ENCODE results near the gene RAB32.

The RAB32 gene

GRCh38 chr6:146582857-146583256 is 39.2 kb downstream of the RAB32 start:
- DNase-seq (ENCODE audit: low spot score): no peak

DNA sequence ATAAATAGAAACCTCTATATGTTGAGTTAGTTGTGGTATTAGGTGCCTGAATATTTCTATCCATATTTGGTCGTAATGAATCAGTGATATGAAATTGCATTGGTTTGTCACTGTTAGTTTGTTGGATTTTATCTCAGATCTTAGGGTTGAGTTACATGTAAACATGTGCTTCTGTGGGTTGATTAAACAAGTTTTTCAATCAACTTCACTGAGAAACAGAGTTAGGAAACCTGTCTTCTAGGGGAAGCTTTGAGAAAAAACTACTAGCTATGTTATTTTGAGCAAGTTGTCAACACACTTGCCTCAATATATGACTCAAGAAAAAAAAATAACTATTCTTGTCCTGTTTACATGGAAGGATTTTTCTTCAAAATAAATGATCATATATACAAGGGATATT is 40.3 kb downstream of the RAB32 start:
- no peak for DNase-seq (ENCODE audit: low spot score)

GRCh38 chr6:146587459-146587858 is 43.8 kb downstream of the RAB32 start:
- DNase-seq (ENCODE audit: low spot score): no peak

GRCh38 chr6:146590492-146590891 is 46.9 kb downstream of the RAB32 start:
- no peak for DNase-seq (ENCODE audit: low spot score)

DNA sequence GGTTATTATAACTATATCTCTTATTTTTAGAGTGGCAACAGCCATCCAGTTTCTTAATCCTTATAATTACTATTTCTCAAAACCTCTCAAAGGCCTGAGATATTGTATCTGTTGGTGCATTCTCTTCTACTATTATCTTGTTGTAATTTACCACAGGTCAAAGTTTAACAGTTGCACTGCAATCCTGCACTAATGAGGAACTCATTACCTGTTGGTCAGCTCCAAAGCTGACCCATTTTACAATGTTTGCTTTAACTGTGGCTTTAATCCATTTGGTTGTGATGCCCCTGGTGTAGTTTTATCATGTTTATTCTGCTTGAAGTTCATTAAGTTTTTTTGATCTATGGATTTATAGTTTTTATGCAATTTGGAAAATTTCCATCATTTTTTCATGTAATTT is 48.8 kb downstream of the RAB32 start:
- DNase-seq (ENCODE audit: low spot score): no peak

DNA sequence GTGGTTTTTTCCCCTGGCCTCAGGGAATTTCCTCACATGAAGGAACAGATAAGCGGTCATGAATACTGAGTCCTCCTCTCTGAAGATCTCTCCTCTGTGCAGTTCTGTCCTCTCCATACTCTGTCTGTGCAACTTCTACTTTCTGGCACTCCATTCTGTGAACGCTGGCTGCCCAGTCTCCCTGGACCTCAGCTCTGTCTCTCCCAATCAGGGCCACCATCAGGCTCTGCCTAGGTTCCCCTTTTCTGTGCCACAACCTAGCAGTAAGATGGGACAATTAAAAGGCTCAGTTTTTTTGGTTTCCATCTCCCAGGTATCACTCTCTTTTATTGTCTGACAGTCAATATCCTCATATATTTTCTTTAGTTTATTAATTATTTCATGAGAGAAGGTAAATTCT is 50.4 kb downstream of the RAB32 start:
- DNase-seq (ENCODE audit: low spot score): no peak

DNA sequence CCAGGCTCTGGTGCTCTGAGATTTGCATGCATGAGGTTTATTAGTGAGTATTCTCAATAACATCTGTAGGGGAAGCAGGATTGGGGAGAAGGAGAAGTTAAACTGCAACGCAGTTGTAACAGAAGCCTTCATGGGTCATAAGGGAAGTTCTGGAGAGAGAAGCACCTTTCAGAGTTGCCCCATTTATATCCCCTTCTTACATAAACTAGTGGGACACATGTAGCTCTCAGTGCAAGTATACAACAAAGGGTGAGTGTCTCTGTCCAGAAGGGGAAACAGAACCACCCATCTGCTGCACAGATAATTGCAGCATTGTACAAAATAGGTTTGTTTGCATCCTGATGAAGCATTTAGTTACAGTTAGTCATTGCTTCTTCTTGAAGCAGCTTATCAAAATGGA is 50.9 kb downstream of the RAB32 start:
- DNase-seq (ENCODE audit: low spot score): no peak

DNA sequence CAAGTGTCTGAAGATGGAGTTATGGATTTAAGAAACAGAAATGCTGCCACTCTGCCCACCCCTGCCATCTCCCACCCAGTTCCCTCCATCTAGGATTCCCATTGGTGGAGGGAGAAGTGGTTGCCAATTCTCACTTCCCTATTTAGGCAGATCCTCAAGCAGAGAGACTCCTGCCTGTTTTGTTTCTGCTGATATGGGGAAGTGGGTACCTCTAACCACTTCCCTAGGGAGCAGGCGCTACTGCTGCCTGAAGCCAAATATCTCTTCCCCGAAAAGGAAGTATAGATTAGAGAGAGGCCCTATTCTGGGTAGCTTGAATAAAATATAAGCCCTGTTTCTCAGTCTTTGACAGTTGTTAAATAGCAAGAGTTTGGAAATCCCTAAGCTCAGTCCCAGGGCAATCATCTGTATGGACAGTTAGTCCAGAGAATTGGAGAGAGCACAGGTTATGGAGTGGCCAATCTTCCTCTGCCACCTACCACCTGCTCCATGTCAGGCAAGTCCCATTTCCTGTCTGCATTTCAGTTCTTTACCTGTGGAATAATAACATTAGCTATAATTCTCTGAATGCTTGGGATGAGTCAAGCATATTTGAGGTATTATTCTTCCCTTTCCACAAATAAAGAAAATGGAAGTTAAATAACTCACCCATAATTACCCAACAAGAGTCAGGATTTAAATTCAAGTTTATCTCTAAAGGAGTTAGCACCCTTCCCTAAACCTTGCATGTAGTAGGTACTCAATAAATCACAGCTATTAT is 52.5 kb downstream of the RAB32 start:
- no peak for DNase-seq (ENCODE audit: low spot score)

GRCh38 chr6:146598772-146599405 is 55.3 kb downstream of the RAB32 start, which contains the start of gene ADGB:
TSS of gene ADGB (plus strand) at chr6:146598972. CDS start at chr6:146599041, 69 bp downstream.
- peak; percentile 72 for DNase-seq (ENCODE audit: low spot score)

GRCh38 chr6:146601352-146601751 is 57.7 kb downstream of the RAB32 start:
- DNase-seq (ENCODE audit: low spot score): no peak

DNA sequence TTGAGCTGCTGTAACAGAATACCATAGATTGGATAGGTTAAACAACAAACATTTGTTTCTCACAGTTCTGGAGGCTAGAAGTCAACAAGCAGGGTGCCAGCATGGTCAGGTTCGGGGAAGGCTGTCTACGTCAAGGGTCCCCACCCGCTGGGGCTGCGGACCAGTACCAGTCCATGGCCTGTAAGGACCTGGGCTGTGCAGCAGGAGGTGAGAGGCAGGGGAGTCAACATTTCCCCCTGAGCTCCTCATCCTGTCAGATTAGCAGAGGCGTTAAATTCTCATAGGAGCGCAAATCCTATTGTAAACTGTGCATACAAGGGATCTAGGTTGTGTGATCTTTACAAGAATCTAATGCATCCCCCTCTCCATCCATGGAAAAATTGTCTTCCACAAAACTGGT is 58.9 kb downstream of the RAB32 start:
- DNase-seq (ENCODE audit: low spot score): no peak
